22Rv1 (cell line): ENCODE results near the gene CMTM8.
"Not testable (repeated sequence)": the region's sequence is repeated elsewhere in the genome, so short reads cannot be mapped to it uniquely, and the experiment has no call there.

Experiments used
- CTCF ChIP-seq: fragments of 450-650 bp; IDR thresholded peaks from 2 replicates; pipeline ENCODE4 v1.5.1; 2017; ENCODE audit warnings: mild to moderate bottlenecking
- ZFX ChIP-seq: fragments of 450-650 bp; IDR thresholded peaks from 2 replicates; pipeline ENCODE4 v1.6.1; 2017; ENCODE audit warnings: antibody characterized with exemption, borderline replicate concordance

- TF ChIP-seq CTCF, ZFX: not testable (repeated sequence)
Measured at GRCh38 chr3:32228743-32229142, 9.7 kb upstream of the CMTM8 start.
